Ovary (tissue), 9 donors: ENCODE results near the gene KLHL6. TPM values are rescaled to one million over a fixed set of nuclear protein-coding genes. Genes with fewer than 3 reads are reported as not detected.

Source experiments
- DNase-seq, 5 donors: peaks; one replicate each; pipeline ENCODE4 v3.0.0-alpha.2; 2019 to 2020
- H3K27ac ChIP-seq, 2 donors: fragments of 200-600 bp; one replicate each; pipeline versions ENCODE4 v1.5.1 to v1.8.0; 2019 to 2022
- H3K27me3 ChIP-seq: fragments of 200-600 bp; one replicate; pipeline ENCODE4 v1.8.0; 2022
- H3K36me3 ChIP-seq: fragments of 200-600 bp; sonication (generic); one replicate; pipeline ENCODE4 v1.5.1; 2019
- H3K4me1 ChIP-seq: one replicate; pipeline ENCODE4 v1.8.1; 2013; ENCODE audit warnings: mild to moderate bottlenecking, moderate library complexity; ENCODE audit not compliant: insufficient read depth
- H3K4me3 ChIP-seq: fragments of 200-600 bp; sonication (generic); one replicate; pipeline ENCODE4 v1.5.1; 2017
- H3K9me3 ChIP-seq, 2 donors: fragments of 200-600 bp in 1 of 2; sonication (generic) in 1 of 2; one replicate each; pipeline versions ENCODE4 v1.5.1 to v1.8.1; 2013 to 2019; ENCODE audit warnings: mild to moderate bottlenecking in 1 of 2, moderate library complexity in 1 of 2
- EP300 ChIP-seq: sonication (generic); formaldehyde crosslinking; IDR thresholded peaks from one replicate; pipeline ENCODE4 v1.6.1; 2017; ENCODE audit warnings: antibody characterized with exemption
- POLR2A ChIP-seq: fragments of 450-650 bp; IDR thresholded peaks from one replicate; pipeline ENCODE4 v1.6.1; 2017; ENCODE audit warnings: antibody characterized with exemption, mild to moderate bottlenecking, moderate library complexity
- WGBS, 3 donors: extraction: QIAGEN DNeasy Blood & Tissue Kit in 1 of 3; methylation state at CpG; one replicate each; pipeline versions ENCODE4 v1.1.5 to v1.1.7; 2013 to 2017; 5-methylcytosine and 5-hydroxymethylcytosine counted together
- intact Hi-C, 4 donors: fragments of 100-400 bp; cut with DNase I; formaldehyde crosslinking; loops; one replicate each; pipeline versions ENCODE4 v1.11.0 to v1.15.1; 2022 to 2023
- polyA plus RNA-seq, 2 donors: library from polyadenylated mRNA; stranded (reverse); fragments of 200-250 nt in 1 of 2; fragments of 350-450 nt in 1 of 2; fragmentation: Illumina TruSeq in 1 of 2; extraction: RNeasy Lipid Tissue Mini Kit (QIAGEN cat#74804) in 1 of 2; gene quantifications; one replicate each; pipeline ENCODE4 v1.2.3, GENCODE V29; 2013 to 2014
- total RNA-seq, 7 donors: library from RNA; depleted of rRNA in 2 of 7; stranded (reverse); fragments of >200 nt in 2 of 7; fragmentation: NEBNext Ultra II Directional in 3 of 7; extraction: Animal tissue kit (Norgen Biotek cat#: 25700) in 3 of 7; gene quantifications; one replicate each; pipeline versions ENCODE4 v1.1.0 to v1.2.4, GENCODE V29; 2016 to 2023
- TF ChIP-seq, protein P1 (sequence below), 3 donors: fragments of 450-650 bp in 2 of 3; fragments of 200-600 bp in 1 of 3; IDR thresholded peaks; one replicate each; pipeline versions ENCODE4 v1.5.1 to v1.8.0; 2016 to 2022; ENCODE audit warnings: antibody characterized with exemption in 3 of 3, mild to moderate bottlenecking in 1 of 3
- donor health status: DM: no; HTN: no; CAD: no; lungs with moderate emphysema.
- donor health status: DM: no; HTN: no; CAD: no.
- donor health status: Bipolar disorder and iron deficiency.
- donor health status: DM: yes; HTN: yes; CAD: no.
- donor health status: DM: no; HTN: no; CAD: no.
- donor health status: DM: yes; HTN: yes; CAD: no.

KLHL6 gene
- total and polyA plus RNA-seq, 9 donors: 0.21 to 3.9 (median 0.92) TPM

DNA sequence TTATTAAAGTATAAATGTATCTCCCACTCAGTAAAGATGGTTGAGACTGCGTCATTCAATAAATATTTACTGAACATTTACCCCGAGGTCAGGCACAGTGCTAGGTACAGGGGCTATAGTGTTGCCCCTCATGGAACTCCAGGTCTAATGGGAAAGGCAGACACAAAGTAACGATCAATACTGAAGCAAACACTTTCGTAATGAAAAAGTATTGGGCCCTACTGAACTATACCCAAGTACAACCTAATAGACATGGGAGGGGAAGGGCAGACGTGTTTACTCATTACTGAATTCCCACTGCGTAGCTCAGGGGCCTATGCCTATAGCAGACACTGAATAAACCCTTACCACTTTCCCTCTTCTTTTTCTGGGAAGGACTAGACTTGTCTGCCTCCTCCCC is 56.9 kb downstream of the KLHL6 start:
- intact Hi-C loops: no loop called here
- Histone ChIP-seq H3K36me3 (no peaks in the 10 kb centered on the region), H3K27ac (no peak overlapping the region), H3K4me3 (no peak overlapping the region), H3K4me1 (no peaks in the 10 kb centered on the region), H3K27me3 (no peaks in the 10 kb centered on the region), H3K9me3 (no peaks in the 10 kb centered on the region)
- WGBS, 3 donors: 81 to 89% (median 86%) methylated on average over 6 of the region's 6 CpGs
- no peak for DNase-seq
- TF ChIP-seq EP300 (no peak), POLR2A (no peak)
- TF ChIP-seq, protein P1, sequence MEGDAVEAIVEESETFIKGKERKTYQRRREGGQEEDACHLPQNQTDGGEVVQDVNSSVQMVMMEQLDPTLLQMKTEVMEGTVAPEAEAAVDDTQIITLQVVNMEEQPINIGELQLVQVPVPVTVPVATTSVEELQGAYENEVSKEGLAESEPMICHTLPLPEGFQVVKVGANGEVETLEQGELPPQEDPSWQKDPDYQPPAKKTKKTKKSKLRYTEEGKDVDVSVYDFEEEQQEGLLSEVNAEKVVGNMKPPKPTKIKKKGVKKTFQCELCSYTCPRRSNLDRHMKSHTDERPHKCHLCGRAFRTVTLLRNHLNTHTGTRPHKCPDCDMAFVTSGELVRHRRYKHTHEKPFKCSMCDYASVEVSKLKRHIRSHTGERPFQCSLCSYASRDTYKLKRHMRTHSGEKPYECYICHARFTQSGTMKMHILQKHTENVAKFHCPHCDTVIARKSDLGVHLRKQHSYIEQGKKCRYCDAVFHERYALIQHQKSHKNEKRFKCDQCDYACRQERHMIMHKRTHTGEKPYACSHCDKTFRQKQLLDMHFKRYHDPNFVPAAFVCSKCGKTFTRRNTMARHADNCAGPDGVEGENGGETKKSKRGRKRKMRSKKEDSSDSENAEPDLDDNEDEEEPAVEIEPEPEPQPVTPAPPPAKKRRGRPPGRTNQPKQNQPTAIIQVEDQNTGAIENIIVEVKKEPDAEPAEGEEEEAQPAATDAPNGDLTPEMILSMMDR (IDR thresholded peaks at IDR 0.05): no peak

DNA sequence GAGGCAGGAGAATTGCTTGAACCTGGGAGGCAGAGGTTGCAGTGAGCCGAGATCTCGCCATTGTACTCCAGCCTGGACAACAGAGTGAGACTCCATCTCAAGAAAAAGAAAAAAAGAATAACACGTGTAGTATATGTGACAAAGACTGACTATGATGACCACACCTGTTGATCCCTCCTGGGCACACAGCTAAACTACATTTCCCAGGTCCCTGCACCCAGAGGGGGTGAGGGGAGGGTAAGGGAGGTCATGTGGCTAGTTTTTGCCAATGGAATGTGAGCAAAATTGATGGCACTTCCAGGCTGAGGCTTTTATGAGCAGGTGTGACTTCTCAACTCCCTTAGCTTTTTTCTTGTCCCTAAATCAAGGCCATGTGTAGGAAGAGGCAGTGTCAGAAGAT is 58.2 kb downstream of the KLHL6 start:
- Histone ChIP-seq H3K4me1 (no peaks in the 10 kb centered on the region), H3K36me3 (no peaks in the 10 kb centered on the region), H3K27me3 (no peaks in the 10 kb centered on the region), H3K9me3 (no peaks in the 10 kb centered on the region), H3K4me3 (no peak overlapping the region), H3K27ac (no peak overlapping the region)
- no peak for DNase-seq
- intact Hi-C loops: no loop called here
- no peak for TF ChIP-seq POLR2A
- no peak for TF ChIP-seq EP300
- TF ChIP-seq, protein P1 (IDR thresholded peaks at IDR 0.05): no peak
- WGBS, 3 donors: 95 to 97% (median 96%) methylated on average over 3 of the region's 3 CpGs

DNA sequence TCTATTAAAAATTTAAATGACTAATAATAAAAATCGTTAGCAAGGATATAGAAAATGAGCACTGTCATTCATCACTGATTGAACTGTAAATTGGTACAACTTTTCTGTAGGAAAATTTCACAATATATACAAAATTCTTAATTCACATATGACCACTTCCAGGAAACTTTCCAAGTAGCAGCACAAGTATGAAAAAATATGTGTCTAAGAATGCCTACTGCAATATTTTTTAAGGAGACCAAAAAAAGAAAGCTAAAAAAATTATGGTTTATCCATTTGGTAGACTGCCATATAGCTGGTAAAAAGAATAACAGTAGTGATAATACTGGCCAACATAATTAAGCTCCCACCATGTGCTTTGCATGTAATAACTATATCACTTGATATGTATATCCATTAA is 59.2 kb downstream of the KLHL6 start:
- no peak for DNase-seq
- Histone ChIP-seq H3K4me3 (no peak overlapping the region), H3K4me1 (no peaks in the 10 kb centered on the region), H3K27ac (no peak overlapping the region), H3K27me3 (no peaks in the 10 kb centered on the region), H3K9me3 (no peaks in the 10 kb centered on the region), H3K36me3 (no peaks in the 10 kb centered on the region)
- WGBS, 3 donors: 90 to 93% (median 92%) methylated on average over 1 of the region's 1 CpG
- intact Hi-C loops: no loop called here
- TF ChIP-seq EP300 (no peak), POLR2A (no peak)
- TF ChIP-seq, protein P1 (IDR thresholded peaks at IDR 0.05): no peak

DNA sequence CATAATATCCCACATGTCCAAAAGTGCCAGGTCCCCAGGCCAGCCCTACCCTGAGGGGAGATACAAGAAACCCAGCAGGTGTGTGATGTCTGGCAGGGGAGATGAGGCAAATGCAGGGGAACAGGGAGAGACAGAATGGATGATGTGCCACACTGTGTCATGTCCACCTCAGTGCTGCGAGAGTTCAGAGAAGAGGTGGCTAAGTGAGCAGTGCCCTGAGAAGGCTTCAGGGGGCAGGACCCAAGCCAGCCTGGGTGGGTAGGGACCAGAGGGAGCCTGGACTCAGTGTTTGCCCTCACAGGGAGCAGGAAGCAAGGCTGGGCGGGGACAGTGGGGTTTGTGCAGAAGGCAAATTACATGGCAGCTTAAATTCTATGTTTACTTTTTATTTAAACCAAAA is 61.2 kb downstream of the KLHL6 start:
- Histone ChIP-seq H3K4me1 (no peaks in the 10 kb centered on the region), H3K36me3 (no peaks in the 10 kb centered on the region), H3K27ac (no peak overlapping the region), H3K27me3 (no peaks in the 10 kb centered on the region), H3K4me3 (no peak overlapping the region), H3K9me3 (no peaks in the 10 kb centered on the region)
- no peak for TF ChIP-seq POLR2A
- TF ChIP-seq EP300: no peak
- TF ChIP-seq, protein P1 (IDR thresholded peaks at IDR 0.05): no peak
- DNase-seq: no peak
- WGBS, 3 donors: 82 to 91% (median 85%) methylated on average over 2 of the region's 2 CpGs
- intact Hi-C loops: no loop called here
